Kidney tubule cell (primary cell): ENCODE measurements around the gene TEX55.
"Not testable (repeated sequence)": the region's sequence is repeated elsewhere in the genome, so short reads cannot be mapped to it uniquely, and the experiment has no call there.

Experiments
- DNase-seq: peaks from one replicate; pipeline ENCODE4 v3.0.0-alpha.2; 2018; ENCODE audit warnings: low spot score

Gene TEX55

GRCh38 chr3:119145500-119146167 lies at the start of gene TEX55:
TSS of gene TEX55 (plus strand) at chr3:119146165. CDS start at chr3:119146190, 25 bp downstream.
- peak; percentile 65 for DNase-seq

- DNase-seq, result no peak
These were observed 48.0 kb upstream of the TEX55 start for GRCh38 chr3:119098003-119098402.

- DNase-seq, result peak; percentile 46
These were observed 47.2 kb upstream of the TEX55 start for GRCh38 chr3:119098619-119099222.

GRCh38 chr3:119099785-119100184 lies 46.2 kb upstream of the TEX55 start:
- DNase-seq, result no peak

GRCh38 chr3:119104031-119104430 lies 41.9 kb upstream of the TEX55 start:
- DNase-seq, result no peak

GRCh38 chr3:119118330-119118729 lies 27.6 kb upstream of the TEX55 start:
- not testable (repeated sequence) for DNase-seq

GRCh38 chr3:119120480-119120879 lies 25.5 kb upstream of the TEX55 start:
- no peak for DNase-seq

- no peak for DNase-seq
These were observed 23.6 kb upstream of the TEX55 start for GRCh38 chr3:119122350-119122749.

GRCh38 chr3:119125342-119125741 lies 20.6 kb upstream of the TEX55 start:
- DNase-seq, result no peak

GRCh38 chr3:119125742-119126504 lies 20.0 kb upstream of the TEX55 start:
- DNase-seq, result no peak

- not testable (repeated sequence) for DNase-seq
These were observed 15.7 kb upstream of the TEX55 start for GRCh38 chr3:119130291-119130690.

- DNase-seq, result not testable (repeated sequence)
These were observed 13.7 kb upstream of the TEX55 start for GRCh38 chr3:119132291-119132690.

- DNase-seq, result not testable (repeated sequence)
These were observed 6.6 kb upstream of the TEX55 start for GRCh38 chr3:119139360-119139759.

- no peak for DNase-seq
These were observed 5.5 kb upstream of the TEX55 start for GRCh38 chr3:119140466-119140865.

- DNase-seq, result no peak
These were observed 851 bp upstream of the TEX55 start for GRCh38 chr3:119145128-119145499.

GRCh38 chr3:119146578-119147375 lies 812 bp downstream of the TEX55 start:
- no peak for DNase-seq

GRCh38 chr3:119147494-119147893 lies 1.5 kb downstream of the TEX55 start:
- DNase-seq, result no peak

- DNase-seq, result peak; percentile 61
These were observed 2.7 kb downstream of the TEX55 start for GRCh38 chr3:119148493-119149180.

GRCh38 chr3:119149484-119149883 lies 3.5 kb downstream of the TEX55 start:
- peak; percentile 12 for DNase-seq

- no peak for DNase-seq
These were observed 10.9 kb downstream of the TEX55 start for GRCh38 chr3:119156868-119157267.

- DNase-seq, result no peak
These were observed 12.0 kb downstream of the TEX55 start for GRCh38 chr3:119157971-119158370.

- no peak for DNase-seq
These were observed 14.4 kb downstream of the TEX55 start for GRCh38 chr3:119160361-119160760.
